ENCODE measurements around the gene HJV.

HJV gene

DNA sequence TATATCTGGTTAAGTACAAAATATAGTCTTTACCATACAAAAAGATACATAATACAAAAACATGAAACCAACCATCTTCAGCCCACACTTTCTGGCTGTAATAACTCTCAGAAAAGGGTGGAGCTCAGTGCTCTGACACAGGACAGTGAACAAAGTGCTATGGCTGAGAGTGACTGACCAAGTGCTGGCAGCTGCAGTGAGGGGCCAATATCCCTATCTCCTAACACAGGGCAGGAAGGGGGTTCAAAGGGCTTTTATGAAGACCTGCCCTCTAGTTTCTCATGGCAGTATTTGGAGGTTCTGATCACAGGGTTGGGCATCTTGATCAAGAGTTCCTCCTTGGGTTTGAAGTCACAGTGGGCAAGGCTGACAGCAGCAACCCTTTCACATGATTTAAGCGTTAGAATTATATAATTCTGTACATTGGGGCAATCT lies 29.0 kb downstream of the HJV start:
- no peak for DNase-seq

DNA sequence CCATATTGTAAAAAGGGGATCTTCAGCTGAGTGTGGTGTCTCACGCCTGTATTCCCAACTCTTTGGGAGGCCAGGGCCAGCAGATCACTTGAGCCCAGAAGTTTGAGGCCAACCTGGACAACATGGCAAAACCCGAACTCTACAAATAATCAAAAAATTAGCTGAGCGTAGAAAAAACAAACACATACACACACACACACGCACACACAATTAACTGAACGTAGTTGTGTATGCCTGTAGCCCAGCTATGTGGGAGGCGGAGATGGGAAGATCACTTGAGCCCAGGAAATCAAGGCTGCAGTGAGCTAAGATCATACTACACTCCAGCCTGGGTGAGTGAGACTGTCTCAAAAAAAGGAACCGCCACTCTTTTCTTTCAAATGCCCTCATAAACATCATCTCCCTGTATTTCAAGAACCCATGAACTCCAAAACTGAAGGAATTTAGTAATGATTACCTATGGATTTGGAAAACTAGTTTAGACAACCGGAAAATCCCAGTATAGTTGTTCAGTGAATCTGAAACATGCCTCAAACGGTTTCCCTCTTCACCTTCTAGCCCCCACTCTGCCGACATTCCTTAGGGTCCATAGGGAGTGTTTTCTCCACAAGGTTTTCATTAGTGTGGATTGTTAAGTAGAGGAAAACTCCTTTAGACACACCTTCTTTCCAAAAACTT lies 29.7 kb downstream of the HJV start:
- no peak for DNase-seq

- no peak for DNase-seq
These were observed 31.2 kb downstream of the HJV start for GRCh38 chr1:145990249-145990855.

DNA sequence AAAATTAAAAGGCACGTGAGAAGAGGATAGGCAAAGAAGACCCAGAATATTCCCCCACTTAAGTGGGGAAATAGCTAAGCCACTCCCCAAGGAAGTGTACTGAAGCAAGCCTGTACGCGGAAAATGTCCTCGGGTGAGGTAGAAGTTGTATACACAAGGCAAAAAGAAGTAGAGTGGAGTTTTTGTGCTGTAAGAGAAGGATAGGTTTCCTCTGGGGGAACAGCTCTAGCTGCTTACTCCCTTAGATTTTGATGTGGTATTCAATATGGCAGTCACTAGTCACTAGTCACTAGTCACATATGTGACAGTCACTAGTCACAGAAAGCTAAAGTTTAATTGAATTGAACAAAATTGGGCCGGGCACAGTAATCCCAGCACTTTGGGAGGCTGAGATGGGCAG lies 32.8 kb downstream of the HJV start:
- DNase-seq, result no peak

GRCh38 chr1:145987926-145988325 lies 33.6 kb downstream of the HJV start:
- DNase-seq, result no peak

DNA sequence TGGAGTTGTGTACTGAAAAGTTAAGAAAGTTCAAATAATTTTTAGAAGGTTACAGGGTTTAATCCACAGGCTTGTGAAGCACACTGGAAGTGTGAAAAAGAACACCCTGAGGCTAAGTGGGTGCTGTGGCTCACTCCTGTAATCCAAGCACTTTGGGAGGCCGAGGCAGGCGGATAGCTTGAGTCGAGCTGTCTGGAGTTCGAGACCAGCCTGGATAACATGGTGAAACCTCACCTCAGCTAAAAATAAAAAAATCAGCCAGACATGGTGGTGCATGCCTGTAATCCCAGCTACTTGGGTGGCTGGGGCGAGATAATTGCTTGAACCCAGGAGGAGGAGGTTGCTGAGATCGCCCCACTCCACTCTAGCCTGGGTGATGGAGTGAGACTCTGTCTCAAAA lies 35.0 kb downstream of the HJV start:
- DNase-seq, result no peak

GRCh38 chr1:145985502-145986439 lies 35.8 kb downstream of the HJV start:
- DNase-seq, result no peak

GRCh38 chr1:145985129-145985501 lies 36.4 kb downstream of the HJV start:
- DNase-seq, result no peak

GRCh38 chr1:145983960-145984830 lies 37.3 kb downstream of the HJV start:
- DNase-seq, result no peak

DNA sequence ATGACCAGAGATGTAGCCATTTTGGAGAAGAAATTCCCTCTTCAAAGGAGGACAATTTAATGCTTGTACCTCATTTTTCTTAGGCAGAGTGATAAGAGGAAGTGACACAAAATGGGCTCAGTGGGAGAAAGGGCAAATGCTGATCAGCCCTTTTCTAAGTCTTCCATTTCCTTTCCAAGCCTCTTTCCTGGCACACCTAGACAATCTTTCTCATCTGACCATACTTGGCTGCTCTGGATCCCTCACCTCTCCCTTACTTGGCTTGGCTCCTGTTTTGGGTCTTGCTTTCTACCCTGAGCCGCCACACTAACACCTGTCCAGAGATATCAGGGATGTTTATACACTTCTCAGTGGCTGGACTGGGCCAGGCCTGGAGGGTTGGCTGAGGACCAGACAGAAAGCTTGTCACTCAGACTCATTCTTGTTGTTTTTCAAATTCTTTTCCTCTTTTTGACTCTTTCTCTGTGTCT lies 38.3 kb downstream of the HJV start:
- DNase-seq, result no peak

- DNase-seq, result no peak
These were observed 39.4 kb downstream of the HJV start for GRCh38 chr1:145982010-145982723.

GRCh38 chr1:145980457-145980994 lies 41.0 kb downstream of the HJV start:
- no peak for DNase-seq

GRCh38 chr1:145979746-145980456 lies 41.6 kb downstream of the HJV start:
- no peak for DNase-seq

DNA sequence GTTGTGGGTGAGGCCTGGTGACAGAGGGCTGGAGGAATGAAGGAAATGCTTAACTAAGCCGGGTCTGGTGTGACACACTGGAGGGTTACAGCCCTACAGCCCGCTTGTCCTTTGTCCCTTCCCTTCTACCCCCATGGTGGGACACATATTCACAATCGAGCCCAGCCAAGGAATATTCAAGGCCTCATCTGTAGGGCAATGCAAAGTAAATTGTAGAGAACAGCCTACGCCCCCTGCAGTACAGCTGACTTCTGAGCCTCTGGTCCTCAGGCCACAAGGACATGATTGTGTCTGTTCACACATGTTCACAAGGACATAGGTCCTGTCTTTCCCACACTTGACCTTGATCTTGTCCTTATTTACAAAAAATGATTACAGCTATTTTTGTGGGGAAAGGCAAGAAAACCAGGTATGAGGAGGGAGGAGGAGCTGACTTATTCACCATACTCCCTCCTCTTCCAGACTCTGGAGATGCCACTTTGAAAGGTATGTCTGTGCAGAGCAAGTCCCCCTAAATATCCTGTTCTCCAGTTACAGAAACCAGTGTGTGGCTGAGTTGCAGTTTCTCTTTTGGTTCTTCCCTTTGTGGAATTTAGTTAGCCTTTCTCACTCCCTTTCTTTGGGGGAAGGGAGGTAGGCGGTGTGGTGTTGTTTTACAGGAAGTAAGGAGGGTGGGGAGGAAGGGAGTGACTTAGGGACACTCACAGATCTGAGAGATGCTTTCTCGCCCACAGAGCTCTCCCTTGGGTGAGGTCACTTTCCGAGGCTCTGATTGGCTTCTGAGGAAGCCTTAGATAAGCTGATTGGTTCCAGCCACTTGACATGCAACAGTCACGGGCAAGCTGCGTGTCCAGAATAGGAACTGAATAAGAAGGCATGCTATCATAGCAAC lies 42.4 kb downstream of the HJV start:
- DNase-seq, result peak; percentile 79 to 85

GRCh38 chr1:145978471-145978853 lies 43.1 kb downstream of the HJV start:
- DNase-seq, result no peak

GRCh38 chr1:145977486-145978470 lies 43.8 kb downstream of the HJV start:
- peak; percentile 60 to 72 for DNase-seq

DNA sequence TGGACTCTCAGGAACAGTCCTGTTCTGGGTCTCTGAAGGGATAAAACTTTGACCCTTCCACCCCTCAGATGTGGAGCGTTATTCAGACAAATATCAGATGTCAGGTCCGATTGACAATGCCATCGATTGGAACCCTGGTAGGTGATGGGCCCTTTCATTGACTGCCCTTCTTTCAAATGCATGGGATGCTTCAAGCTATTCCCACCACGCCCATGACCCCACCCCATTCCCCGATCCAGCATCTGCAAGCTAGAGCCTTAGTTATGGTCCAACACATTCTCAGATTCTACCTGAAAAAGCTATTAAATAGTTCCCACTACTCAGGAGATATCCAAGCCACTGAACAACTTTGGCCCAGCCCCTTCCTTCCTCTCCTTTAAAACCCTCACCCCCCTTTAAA lies 44.5 kb downstream of the HJV start:
- DNase-seq, result no peak

- DNase-seq, result peak in 1 of 2 experiments; percentile 1
These were observed 46.3 kb downstream of the HJV start for GRCh38 chr1:145975216-145975615.

DNA sequence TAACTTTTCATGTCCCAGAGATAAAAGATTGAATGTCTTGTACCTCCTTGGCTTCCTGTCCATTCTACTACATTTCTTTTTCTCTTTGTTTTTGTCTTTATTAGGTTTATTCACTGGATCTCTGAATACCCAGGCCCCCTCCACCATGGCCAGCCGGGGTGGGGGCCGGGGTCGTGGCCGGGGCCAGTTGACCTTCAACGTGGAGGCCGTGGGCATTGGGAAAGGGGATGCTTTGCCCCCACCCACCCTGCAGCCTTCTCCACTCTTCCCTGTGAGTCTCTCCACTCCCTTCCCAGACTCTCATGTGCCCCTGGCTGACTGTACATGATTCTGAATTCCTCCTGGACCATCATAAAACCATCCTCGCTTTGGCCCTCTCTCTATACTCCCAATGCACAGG lies 46.8 kb downstream of the HJV start:
- DNase-seq, result peak in 1 of 2 experiments; percentile 1

Data from activated CD4-positive, alpha-beta T cell treated with anti-CD3 and anti-CD28 coated beads, Interleukin-2, amount 50 U/mL, for 48 hours (primary cell).